GM12878 (cell line): ENCODE data around the gene YWHAG. TPM values are rescaled to one million over a fixed set of nuclear protein-coding genes. Genes with fewer than 3 reads are reported as not detected.

Experiments used
- ATAC-seq: fragments of 200-7000 bp; cut with Tn5 transposase; 3 replicates; pipeline ENCODE4 v1.9.1; 2020; ENCODE audit warnings: mild to moderate bottlenecking, moderate library complexity
- BruUV-seq: library from RNA; stranded (reverse); fragments of 400-500 nt; replicated peaks from 2 replicates; lab custom pipeline; 2021; lab: Mats Ljungman, UMichigan
- CTCF ChIA-PET: fragments of 300-600 bp; sonication (Branson Sonifier 250); formaldehyde crosslinking; extraction: SDS; loops from one replicate; lab custom pipeline; 2021; ENCODE audit warnings: inconsistent platforms; lab: Yijun Ruan, JAX
- POLR2A ChIA-PET: fragments of 350-600 bp; formaldehyde crosslinking; extraction: SDS; loops from one replicate; lab custom pipeline; 2021; ENCODE audit warnings: inconsistent platforms; lab: Charles Lee
- RAD21 ChIA-PET: fragments of 300-600 bp; sonication (Branson Sonifier 250); formaldehyde crosslinking; loops from one replicate; lab custom pipeline; 2023; ENCODE audit warnings: antibody characterized with exemption; ENCODE audit not compliant: unreplicated experiment; lab: Charles Lee
- SMC1A ChIA-PET: fragments of 300-600 bp; sonication (Branson Sonifier 250); formaldehyde crosslinking; loops from one replicate; lab custom pipeline; 2023; ENCODE audit not compliant: unreplicated experiment, uncharacterized antibody; lab: Charles Lee
- DNase-seq: peaks from one replicate; pipeline ENCODE4 v3.0.0-alpha.2; 2011; ENCODE audit warnings: low read depth, low spot score
- FAIRE-seq: peaks from 3 replicates; lab custom pipeline; 2011; peaks lifted over from hg19 to GRCh38; lab: Jason Lieb, UNC
- H2AFZ ChIP-seq: 2 replicates; pipeline ENCODE4 v1.6.0; 2011; ENCODE audit warnings: low read depth, low read length, control low read depth; ENCODE audit not compliant: control insufficient read depth
- H3K27ac ChIP-seq: 2 replicates; pipeline ENCODE4 v1.5.1; 2011; ENCODE audit warnings: control low read depth; ENCODE audit not compliant: control insufficient read depth, insufficient read depth
- H3K27me3 ChIP-seq, 2 experiments: replicated peaks in 1 of 2; 2 replicates each; pipeline versions ENCODE4 v1.6.0 to v1.6.1; 2011; ENCODE audit warnings: low read length in 1 of 2; ENCODE audit not compliant: control insufficient read depth in 2 of 2, insufficient read depth in 2 of 2
- H3K36me3 ChIP-seq, 2 experiments: 2 replicates each; pipeline ENCODE4 v1.5.1; 2011; ENCODE audit warnings: low read length in 1 of 2; ENCODE audit not compliant: control insufficient read depth in 2 of 2, insufficient read depth in 2 of 2
- H3K4me1 ChIP-seq: 2 replicates; pipeline ENCODE4 v1.6.1; 2011; ENCODE audit warnings: mild to moderate bottlenecking, low read length, moderate library complexity, mixed read lengths; ENCODE audit not compliant: control insufficient read depth, insufficient read depth
- H3K4me2 ChIP-seq: 2 replicates; pipeline ENCODE4 v1.6.0; 2011; ENCODE audit warnings: control low read depth; ENCODE audit not compliant: control insufficient read depth, insufficient read depth
- H3K4me3 ChIP-seq: fragments of 200-600 bp; sonication (generic); 2 replicates; pipeline ENCODE4 v1.5.1; 2016
- H3K79me2 ChIP-seq: 2 replicates; pipeline ENCODE4 v1.6.0; 2011; ENCODE audit warnings: low read length; ENCODE audit not compliant: control insufficient read depth, insufficient read depth
- H3K9ac ChIP-seq: 2 replicates; pipeline ENCODE4 v1.8.0; 2011; ENCODE audit warnings: low read length, control low read depth, mixed read lengths; ENCODE audit not compliant: control insufficient read depth, insufficient read depth
- H3K9me3 ChIP-seq: replicated peaks from 3 replicates; pipeline ENCODE4 v1.5.1; 2011; ENCODE audit warnings: mild to moderate bottlenecking, low read length; ENCODE audit not compliant: control insufficient read depth, insufficient read depth
- H4K20me1 ChIP-seq: 2 replicates; pipeline ENCODE4 v1.6.0; 2011; ENCODE audit not compliant: control insufficient read depth, insufficient read depth
- BACH1 ChIP-seq: fragments of 450-650 bp; IDR thresholded peaks from 2 replicates; pipeline ENCODE4 v1.6.1; 2017; ENCODE audit warnings: mild to moderate bottlenecking, borderline replicate concordance
- CHD2 ChIP-seq: IDR thresholded peaks from 2 replicates; pipeline ENCODE4 v1.6.1; 2011; ENCODE audit warnings: low read depth, low read length, improper control_type of control experiment, borderline replicate concordance
- GABPA ChIP-seq: IDR thresholded peaks from 2 replicates; pipeline ENCODE4 v1.6.1; 2014; ENCODE audit warnings: antibody characterized with exemption, low read depth, mild to moderate bottlenecking, inconsistent platforms
- PAX8 ChIP-seq: fragments of 450-650 bp; IDR thresholded peaks from 2 replicates; pipeline ENCODE4 v1.6.1; 2017; ENCODE audit warnings: mild to moderate bottlenecking, moderate library complexity
- SIN3A ChIP-seq: IDR thresholded peaks from 2 replicates; pipeline ENCODE4 v1.6.1; 2012; ENCODE audit warnings: low read depth, low read length, improper control_type of control experiment
- WGBS: methylation state at CpG from one replicate; pipeline ENCODE4 v1.1.6; 2016; ENCODE audit warnings: low lambda C conversion rate; ENCODE audit not compliant: insufficient replicate concordance, insufficient coverage; ENCODE audit errors: missing lambda C conversion rate; 5-methylcytosine and 5-hydroxymethylcytosine counted together
- in situ Hi-C: fragments of 300-500 bp; cut with MboI; formaldehyde crosslinking; loops from 9 replicates; pipeline ENCODE4 v1.14.3; 2018; ENCODE audit warnings: mixed read lengths
- intact Hi-C: fragments of 100-400 bp; cut with micrococcal nuclease; formaldehyde crosslinking; loops from one replicate; pipeline ENCODE4 v1.14.2; 2022; ENCODE audit not compliant: unreplicated experiment
- polyA plus RNA-seq, 11 experiments: library from polyadenylated mRNA; depleted of rRNA in 4 of 11; unstranded in 6 of 11; stranded (reverse) in 5 of 11; fragments of >200 nt; fragmentation: Nextera tagmentation in 4 of 11; fragmentation: Illumina TruSeq in 1 of 11; extraction: Ambion mirVana in 4 of 11; extraction: Trizol in 1 of 11; gene quantifications; 1 replicate in 1 of 11; 2 replicates in 10 of 11; pipeline versions ENCODE4 v1.2.1 to v1.2.3, GENCODE V29; 2011 to 2016; ENCODE audit warnings: inconsistent platforms in 2 of 11, missing spikeins in 2 of 11, low read depth in 1 of 11
- total RNA-seq, 4 experiments: library from RNA; depleted of rRNA in 3 of 4; stranded (reverse); fragments of >200 nt in 3 of 4; fragmentation: Illumina TruSeq in 1 of 4; extraction: Trizol in 1 of 4; gene quantifications; 2 replicates each; pipeline versions ENCODE4 v1.2.1 to v1.2.3, GENCODE V29; 2013 to 2021
- TF ChIP-seq, protein P1 (sequence below): fragments of 450-650 bp; IDR thresholded peaks from 2 replicates; pipeline ENCODE4 v1.6.1; 2016; ENCODE audit warnings: mild to moderate bottlenecking, moderate library complexity, borderline replicate concordance

YWHAG gene
- total and polyA plus RNA-seq, 10 of the 15 experiments (the other 5 are each of a cell fraction or from before 2014, with no cell fraction given): 20.2 to 157 (median 41.3) TPM

DNA sequence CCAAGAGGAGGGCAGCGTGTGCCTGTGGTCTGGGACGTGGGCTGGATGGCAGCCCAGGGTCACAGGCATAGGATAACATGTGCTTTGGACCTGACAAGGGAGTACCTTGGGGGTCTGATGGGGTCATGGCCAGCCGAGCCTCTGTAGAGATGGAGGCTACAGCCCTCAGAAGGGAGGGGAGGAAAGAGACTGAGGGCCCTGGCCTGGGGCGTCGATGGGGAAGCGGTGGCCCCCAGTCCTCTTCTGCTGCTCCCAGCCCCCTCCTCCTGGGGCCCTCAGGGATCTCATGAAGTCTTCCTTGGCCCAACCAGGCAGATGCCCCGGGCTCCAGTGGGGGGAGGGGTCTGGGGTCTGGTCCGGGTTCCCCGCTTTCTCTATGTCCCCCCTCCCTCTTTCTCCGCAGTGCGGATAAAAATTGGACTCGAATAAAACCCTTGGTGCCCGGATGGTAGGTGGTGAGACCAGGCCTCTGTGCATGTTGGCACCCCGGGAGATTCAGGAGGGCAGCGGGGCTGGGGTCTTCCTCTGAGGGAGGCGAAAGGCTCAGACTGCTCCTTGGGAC lies 71.9 kb downstream of the YWHAG start:
- Histone ChIP-seq H4K20me1 (no peaks in the 10 kb centered on the region), H3K27me3 (peaks cover 3 to 4% of the 10 kb centered on the region in 2 experiments; a peak in 3 of 4 replicates), H2AFZ (no peak overlapping the region), H3K4me3 (no peak overlapping the region), H3K9ac (no peak overlapping the region), H3K4me1 (peaks cover 6% of the 10 kb centered on the region), H3K27ac (no peak overlapping the region), H3K4me2 (no peak overlapping the region)
- no TSS peak for BruUV-seq
- RAD21 ChIA-PET: no interaction called here
- intact Hi-C loops (no loop called here), in situ Hi-C loops (no loop called here)
- SMC1A ChIA-PET: no interaction called here
- DNase-seq (no peak), ATAC-seq (no peak), FAIRE-seq (no peak)
- TF ChIP-seq BACH1 (no peak), PAX8 (no peak), CHD2 (no peak), SIN3A (no peak), GABPA (no peak)
- TF ChIP-seq, protein P1, sequence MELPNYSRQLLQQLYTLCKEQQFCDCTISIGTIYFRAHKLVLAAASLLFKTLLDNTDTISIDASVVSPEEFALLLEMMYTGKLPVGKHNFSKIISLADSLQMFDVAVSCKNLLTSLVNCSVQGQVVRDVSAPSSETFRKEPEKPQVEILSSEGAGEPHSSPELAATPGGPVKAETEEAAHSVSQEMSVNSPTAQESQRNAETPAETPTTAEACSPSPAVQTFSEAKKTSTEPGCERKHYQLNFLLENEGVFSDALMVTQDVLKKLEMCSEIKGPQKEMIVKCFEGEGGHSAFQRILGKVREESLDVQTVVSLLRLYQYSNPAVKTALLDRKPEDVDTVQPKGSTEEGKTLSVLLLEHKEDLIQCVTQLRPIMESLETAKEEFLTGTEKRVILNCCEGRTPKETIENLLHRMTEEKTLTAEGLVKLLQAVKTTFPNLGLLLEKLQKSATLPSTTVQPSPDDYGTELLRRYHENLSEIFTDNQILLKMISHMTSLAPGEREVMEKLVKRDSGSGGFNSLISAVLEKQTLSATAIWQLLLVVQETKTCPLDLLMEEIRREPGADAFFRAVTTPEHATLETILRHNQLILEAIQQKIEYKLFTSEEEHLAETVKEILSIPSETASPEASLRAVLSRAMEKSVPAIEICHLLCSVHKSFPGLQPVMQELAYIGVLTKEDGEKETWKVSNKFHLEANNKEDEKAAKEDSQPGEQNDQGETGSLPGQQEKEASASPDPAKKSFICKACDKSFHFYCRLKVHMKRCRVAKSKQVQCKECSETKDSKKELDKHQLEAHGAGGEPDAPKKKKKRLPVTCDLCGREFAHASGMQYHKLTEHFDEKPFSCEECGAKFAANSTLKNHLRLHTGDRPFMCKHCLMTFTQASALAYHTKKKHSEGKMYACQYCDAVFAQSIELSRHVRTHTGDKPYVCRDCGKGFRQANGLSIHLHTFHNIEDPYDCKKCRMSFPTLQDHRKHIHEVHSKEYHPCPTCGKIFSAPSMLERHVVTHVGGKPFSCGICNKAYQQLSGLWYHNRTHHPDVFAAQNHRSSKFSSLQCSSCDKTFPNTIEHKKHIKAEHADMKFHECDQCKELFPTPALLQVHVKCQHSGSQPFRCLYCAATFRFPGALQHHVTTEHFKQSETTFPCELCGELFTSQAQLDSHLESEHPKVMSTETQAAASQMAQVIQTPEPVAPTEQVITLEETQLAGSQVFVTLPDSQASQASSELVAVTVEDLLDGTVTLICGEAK: no peak
- TF ChIP-seq, all 136 proteins: peak for 0
- H3K36me3 ChIP-seq: no peaks in the 10 kb centered on the region
- no peaks in the 10 kb centered on the region for H3K79me2 ChIP-seq
- CTCF ChIA-PET: interaction anchor here (0.7 kb wide), 1 partner anchor 27 kb away, joined by 4 read pairs; no protein-coding TSS in a partner anchor
- POLR2A ChIA-PET: interaction anchor here (0.6 kb wide), 2 partner anchors 9 kb away, joined by 3 read pairs; no protein-coding TSS in a partner anchor
- no peaks in the 10 kb centered on the region for H3K9me3 ChIP-seq
- WGBS: 18% methylated on average over 10 of the region's 16 CpGs
